Stomach (tissue), 9 donors: ENCODE data around the gene NELL1. TPM values are rescaled to one million over a fixed set of nuclear protein-coding genes. Genes with fewer than 3 reads are reported as not detected.

Experiments
- DNase-seq, 2 donors: peaks; one replicate each; pipeline versions ENCODE4 v3.0.0 to v3.0.0-alpha.2; 2013 to 2019
- H3K27ac ChIP-seq, 5 donors: fragments of 200-600 bp in 4 of 5; sonication (generic) in 4 of 5; one replicate each; pipeline ENCODE4 v1.5.1; 2013 to 2019; ENCODE audit warnings: mild to moderate bottlenecking in 1 of 5, moderate library complexity in 1 of 5
- H3K27me3 ChIP-seq, 3 donors: fragments of 200-600 bp; sonication (generic); one replicate each; pipeline ENCODE4 v1.5.1; 2017 to 2019; ENCODE audit warnings: mixed run types in 1 of 3
- H3K36me3 ChIP-seq, 4 donors: fragments of 200-600 bp; sonication (generic); 1 replicate in 3 of 4; 2 replicates in 1 of 4; pipeline ENCODE4 v1.5.1; 2016 to 2019
- H3K4me1 ChIP-seq, 4 donors: fragments of 200-600 bp; sonication (generic); one replicate each; pipeline ENCODE4 v1.5.1; 2016 to 2019
- H3K4me3 ChIP-seq, 4 donors: fragments of 200-600 bp; sonication (generic) in 3 of 4; one replicate each; pipeline ENCODE4 v1.5.1; 2016 to 2019; ENCODE audit warnings: mild to moderate bottlenecking in 1 of 4
- H3K9me3 ChIP-seq, 4 donors: fragments of 200-600 bp; sonication (generic); one replicate each; pipeline ENCODE4 v1.5.1; 2016 to 2019
- EP300 ChIP-seq: sonication (generic); formaldehyde crosslinking; IDR thresholded peaks from one replicate; pipeline ENCODE4 v1.6.1; 2017; ENCODE audit warnings: antibody characterized with exemption
- POLR2A ChIP-seq, 4 donors: fragments of 450-650 bp; IDR thresholded peaks; one replicate each; pipeline ENCODE4 v1.6.1; 2016; ENCODE audit warnings: antibody characterized with exemption in 4 of 4, control low read depth in 2 of 4, mild to moderate bottlenecking in 1 of 4, moderate library complexity in 1 of 4
- POLR2AphosphoS5 ChIP-seq, 3 donors: sonication (generic); formaldehyde crosslinking; IDR thresholded peaks; one replicate each; pipeline ENCODE4 v1.6.1; 2016; ENCODE audit warnings: antibody characterized with exemption in 3 of 3
- WGBS, 5 donors: extraction: QIAGEN DNeasy Blood & Tissue Kit in 3 of 5; methylation state at CpG; one replicate each; pipeline versions ENCODE4 v1.1.5 to v1.1.7; 2013 to 2018; 5-methylcytosine and 5-hydroxymethylcytosine counted together
- intact Hi-C: fragments of 100-400 bp; cut with DNase I; formaldehyde crosslinking; loops from one replicate; pipeline ENCODE4 v1.15.1; 2023; ENCODE audit warnings: low total_unique reads
- polyA plus RNA-seq, 3 donors: library from polyadenylated mRNA; stranded (reverse); fragments of 200-250 nt; gene quantifications; one replicate each; pipeline ENCODE4 v1.2.3, GENCODE V29; 2013
- total RNA-seq, 5 donors: library from RNA; depleted of rRNA; stranded (reverse); fragments of >200 nt; gene quantifications; one replicate each; pipeline versions ENCODE4 v1.1.0 to v1.2.3, GENCODE V29; 2014 to 2016
- TF ChIP-seq, protein P1 (sequence below), 7 experiments: fragments of 450-650 bp in 4 of 7; fragments of 200-600 bp in 3 of 7; sonication (generic) in 3 of 7; IDR thresholded peaks; one replicate each; pipeline ENCODE4 v1.5.1; 2016 to 2019; ENCODE audit warnings: antibody characterized with exemption in 7 of 7, control low read depth in 2 of 7, mild to moderate bottlenecking in 1 of 7
- donor health status: healthy with polysubstance abuse.
- donor health status: Bipolar disorder and iron deficiency.
- donor health status: healthy.

The NELL1 gene
- total and polyA plus RNA-seq, 8 donors = 0.05 to 15.4 (median 2.7) TPM; not detected in 5

DNA sequence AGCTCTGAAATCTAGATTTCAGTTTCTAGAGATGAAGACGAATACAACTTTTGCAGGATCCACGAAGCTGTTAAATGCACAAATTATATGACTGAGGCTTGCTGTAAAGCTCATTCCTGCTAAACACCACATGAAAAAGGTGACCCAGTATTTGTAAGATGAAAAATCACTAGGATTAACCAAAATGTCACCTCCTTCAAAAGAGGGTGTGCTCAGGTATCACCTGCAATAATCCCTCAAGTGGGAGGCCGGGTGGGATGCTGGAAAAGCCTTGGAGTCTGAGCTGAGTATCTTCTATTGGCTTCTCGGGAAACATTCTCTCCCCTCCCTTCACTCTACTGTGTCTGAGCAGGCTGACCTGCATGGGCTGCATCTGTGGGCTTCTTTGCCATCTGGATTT lies 195.8 kb downstream of the NELL1 start:
- Histone ChIP-seq H3K4me1 (no peaks in the 10 kb centered on the region), H3K36me3 (no peaks in the 10 kb centered on the region), H3K27me3 (no peaks in the 10 kb centered on the region), H3K4me3 (no peak overlapping the region), H3K27ac (no peak overlapping the region), H3K9me3 (no peaks in the 10 kb centered on the region)
- DNase-seq = no peak
- 58 to 84% (median 69%) methylated on average over 4 of the region's 4 CpGs for WGBS, 5 donors
- intact Hi-C loops = no loop called here
- TF ChIP-seq POLR2A (IDR thresholded peaks at IDR 0.05) (no peak), EP300 (no peak), POLR2AphosphoS5 (IDR thresholded peaks at IDR 0.05) (no peak)
- TF ChIP-seq, protein P1, sequence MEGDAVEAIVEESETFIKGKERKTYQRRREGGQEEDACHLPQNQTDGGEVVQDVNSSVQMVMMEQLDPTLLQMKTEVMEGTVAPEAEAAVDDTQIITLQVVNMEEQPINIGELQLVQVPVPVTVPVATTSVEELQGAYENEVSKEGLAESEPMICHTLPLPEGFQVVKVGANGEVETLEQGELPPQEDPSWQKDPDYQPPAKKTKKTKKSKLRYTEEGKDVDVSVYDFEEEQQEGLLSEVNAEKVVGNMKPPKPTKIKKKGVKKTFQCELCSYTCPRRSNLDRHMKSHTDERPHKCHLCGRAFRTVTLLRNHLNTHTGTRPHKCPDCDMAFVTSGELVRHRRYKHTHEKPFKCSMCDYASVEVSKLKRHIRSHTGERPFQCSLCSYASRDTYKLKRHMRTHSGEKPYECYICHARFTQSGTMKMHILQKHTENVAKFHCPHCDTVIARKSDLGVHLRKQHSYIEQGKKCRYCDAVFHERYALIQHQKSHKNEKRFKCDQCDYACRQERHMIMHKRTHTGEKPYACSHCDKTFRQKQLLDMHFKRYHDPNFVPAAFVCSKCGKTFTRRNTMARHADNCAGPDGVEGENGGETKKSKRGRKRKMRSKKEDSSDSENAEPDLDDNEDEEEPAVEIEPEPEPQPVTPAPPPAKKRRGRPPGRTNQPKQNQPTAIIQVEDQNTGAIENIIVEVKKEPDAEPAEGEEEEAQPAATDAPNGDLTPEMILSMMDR (IDR thresholded peaks at IDR 0.05) = no peak

DNA sequence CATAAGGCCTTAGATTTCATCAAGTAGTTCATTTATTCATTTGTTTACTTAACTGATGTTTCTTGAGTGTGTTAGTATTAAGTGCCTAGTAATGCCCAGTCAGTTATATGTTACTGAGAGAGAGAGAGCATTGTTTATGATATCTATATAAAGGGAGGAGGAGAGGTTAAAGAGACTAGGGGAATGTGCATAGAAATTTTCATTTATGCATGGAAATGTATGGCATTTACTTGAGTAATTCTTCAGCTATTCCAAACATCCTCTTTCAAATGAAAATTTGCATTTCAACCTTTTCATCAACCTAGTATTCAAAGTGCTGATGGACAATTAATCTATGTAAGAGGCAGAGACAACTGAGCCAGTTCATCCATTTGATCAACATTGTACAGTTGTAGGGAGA lies 199.7 kb downstream of the NELL1 start:
- Histone ChIP-seq H3K27ac (no peak overlapping the region), H3K9me3 (no peaks in the 10 kb centered on the region), H3K36me3 (no peaks in the 10 kb centered on the region), H3K4me1 (no peaks in the 10 kb centered on the region), H3K27me3 (no peaks in the 10 kb centered on the region), H3K4me3 (no peak overlapping the region)
- intact Hi-C loops = no loop called here
- DNase-seq = no peak
- TF ChIP-seq POLR2AphosphoS5 (IDR thresholded peaks at IDR 0.05) = no peak
- TF ChIP-seq POLR2A (IDR thresholded peaks at IDR 0.05) = no peak
- TF ChIP-seq EP300 = no peak
- TF ChIP-seq, protein P1 (IDR thresholded peaks at IDR 0.05) = no peak

DNA sequence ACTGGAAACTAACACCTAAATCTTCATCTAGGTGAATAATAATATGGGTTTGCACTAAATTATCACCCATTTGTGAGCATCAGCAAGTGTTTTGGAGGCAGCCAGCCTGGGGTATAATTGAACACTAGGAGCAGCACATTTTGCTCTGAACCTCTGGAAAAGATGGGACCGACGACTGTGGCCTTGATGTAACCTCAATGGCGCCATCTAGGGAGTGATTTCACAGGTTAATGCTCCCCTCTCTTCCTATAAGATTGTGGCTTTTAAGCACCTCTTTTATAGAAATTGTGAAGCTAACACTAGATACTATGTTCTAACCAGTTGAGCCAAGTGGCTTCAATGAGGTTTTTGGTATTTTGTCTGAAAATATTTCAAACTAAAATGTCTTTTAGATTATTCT lies 203.7 kb downstream of the NELL1 start:
- TF ChIP-seq, protein P1 (IDR thresholded peaks at IDR 0.05) = no peak
- TF ChIP-seq EP300 (no peak), POLR2A (IDR thresholded peaks at IDR 0.05) (no peak), POLR2AphosphoS5 (IDR thresholded peaks at IDR 0.05) (no peak)
- H3K36me3 ChIP-seq = no peaks in the 10 kb centered on the region
- intact Hi-C loops = no loop called here
- no peaks in the 10 kb centered on the region for H3K9me3 ChIP-seq
- 4 to 11% (median 7%) methylated on average over 3 of the region's 3 CpGs for WGBS, 5 donors
- DNase-seq = peak in 1 of 2 donors; percentile 69
- H3K4me1 ChIP-seq = no peaks in the 10 kb centered on the region
- no peak overlapping the region for H3K27ac ChIP-seq
- H3K27me3 ChIP-seq = no peaks in the 10 kb centered on the region
- H3K4me3 ChIP-seq = no peak overlapping the region

- DNase-seq = no peak
- Histone ChIP-seq H3K27me3 (no peaks in the 10 kb centered on the region), H3K9me3 (no peaks in the 10 kb centered on the region), H3K36me3 (no peaks in the 10 kb centered on the region), H3K4me1 (no peaks in the 10 kb centered on the region), H3K27ac (no peak overlapping the region), H3K4me3 (no peak overlapping the region)
- intact Hi-C loops = no loop called here
- TF ChIP-seq POLR2AphosphoS5 (IDR thresholded peaks at IDR 0.05) = no peak
- TF ChIP-seq, protein P1 (IDR thresholded peaks at IDR 0.05) = no peak
- 79 to 90% (median 87%) methylated on average over 3 of the region's 3 CpGs for WGBS, 5 donors
Observed at GRCh38 chr11:20874358-20874757, 205.0 kb downstream of the NELL1 start.

DNA sequence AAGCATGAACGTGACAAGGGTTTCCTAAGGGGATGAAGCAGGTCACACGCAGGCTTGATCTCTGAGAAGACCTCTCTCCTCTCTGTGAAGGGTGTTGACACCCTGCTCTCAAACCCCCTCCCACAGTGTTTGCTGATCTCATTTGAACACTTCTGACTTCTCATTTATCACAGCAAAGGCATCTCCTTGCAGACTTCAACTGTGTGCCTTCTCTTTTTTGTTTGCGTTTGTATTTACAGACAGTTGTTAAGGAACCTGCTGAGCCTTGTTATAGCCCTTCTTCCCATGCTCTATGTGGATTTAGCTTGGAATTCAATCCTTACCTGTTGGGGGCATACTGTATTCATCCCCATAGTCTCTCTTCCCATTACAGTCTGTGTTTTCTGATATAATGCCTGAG lies 206.5 kb downstream of the NELL1 start:
- WGBS, 5 donors = 21 to 54% (median 37%) methylated on average over 3 of the region's 3 CpGs
- H3K36me3 ChIP-seq = no peaks in the 10 kb centered on the region
- no peaks in the 10 kb centered on the region for H3K27me3 ChIP-seq
- H3K4me3 ChIP-seq = no peak overlapping the region
- TF ChIP-seq POLR2AphosphoS5 (IDR thresholded peaks at IDR 0.05) (no peak), POLR2A (IDR thresholded peaks at IDR 0.05) (no peak), EP300 (no peak)
- TF ChIP-seq, protein P1 (IDR thresholded peaks at IDR 0.05) = no peak
- H3K27ac ChIP-seq = no peak overlapping the region
- no peak for DNase-seq
- H3K4me1 ChIP-seq = no peaks in the 10 kb centered on the region
- no peaks in the 10 kb centered on the region for H3K9me3 ChIP-seq
- intact Hi-C loops = no loop called here
